Neural progenitor cell (in vitro differentiated cells): Measurements from ENCODE around the gene SYT17. TPM values are rescaled to one million over a fixed set of nuclear protein-coding genes. Genes with fewer than 3 reads are reported as not detected.

ENCODE experiments used
- DNase-seq: peaks from one replicate; pipeline ENCODE4 v3.0.0-alpha.2; 2016; ENCODE audit warnings: low spot score
- H2AFZ ChIP-seq: fragments of 200-600 bp; sonication (generic); replicated peaks from 2 replicates; pipeline ENCODE4 v1.6.1; 2016; ENCODE audit warnings: antibody characterized with exemption
- H3F3A ChIP-seq: fragments of 200-600 bp; sonication (generic); 2 replicates; pipeline ENCODE4 v1.6.1; 2016; ENCODE audit warnings: antibody characterized with exemption, low read depth
- H3K27ac ChIP-seq: fragments of 200-600 bp; sonication (generic); 2 replicates; pipeline ENCODE4 v1.5.1; 2016; ENCODE audit warnings: mild to moderate bottlenecking
- H3K27me3 ChIP-seq: fragments of 200-600 bp; sonication (generic); 2 replicates; pipeline ENCODE4 v1.6.1; 2016; ENCODE audit warnings: mild to moderate bottlenecking, moderate library complexity
- H3K36me3 ChIP-seq: fragments of 200-600 bp; sonication (generic); 2 replicates; pipeline ENCODE4 v1.5.1; 2016
- H3K4me1 ChIP-seq: fragments of 200-600 bp; sonication (generic); 2 replicates; pipeline ENCODE4 v1.6.1; 2016; ENCODE audit warnings: mixed run types
- H3K4me2 ChIP-seq: fragments of 200-600 bp; sonication (generic); 2 replicates; pipeline ENCODE4 v1.6.1; 2016
- H3K4me3 ChIP-seq: fragments of 200-600 bp; sonication (generic); 2 replicates; pipeline ENCODE4 v1.5.1; 2016
- H3K79me2 ChIP-seq: fragments of 200-600 bp; sonication (generic); 2 replicates; pipeline ENCODE4 v1.6.1; 2016; ENCODE audit warnings: low read depth
- H3K9ac ChIP-seq: fragments of 200-600 bp; sonication (generic); 2 replicates; pipeline ENCODE4 v1.6.1; 2016
- H3K9me3 ChIP-seq: fragments of 200-600 bp; sonication (generic); 2 replicates; pipeline ENCODE4 v1.5.1; 2016; ENCODE audit warnings: low read depth
- H4K20me1 ChIP-seq: fragments of 200-600 bp; sonication (generic); 2 replicates; pipeline ENCODE4 v1.6.1; 2016; ENCODE audit warnings: low read depth
- H3K27ac Mint-ChIP-seq: 3 replicates; pipeline ENCODE4 v1.8.0; 2021; ENCODE audit warnings: mixed read lengths
- H3K27me3 Mint-ChIP-seq: 2 replicates; pipeline ENCODE4 v1.8.0; 2022; ENCODE audit warnings: low read depth, mild to moderate bottlenecking, inconsistent platforms, moderate library complexity, mixed read lengths; ENCODE audit not compliant: insufficient read depth
- H3K36me3 Mint-ChIP-seq: 3 replicates; pipeline ENCODE4 v1.8.0; 2021; ENCODE audit warnings: mixed read lengths
- H3K4me1 Mint-ChIP-seq: 3 replicates; pipeline ENCODE4 v1.8.0; 2021; ENCODE audit warnings: mixed read lengths
- H3K4me3 Mint-ChIP-seq: 3 replicates; pipeline ENCODE4 v1.8.0; 2021; ENCODE audit warnings: mild to moderate bottlenecking, moderate library complexity, mixed read lengths
- H3K9me3 Mint-ChIP-seq: 3 replicates; pipeline ENCODE4 v1.8.0; 2020; ENCODE audit warnings: mixed read lengths
- EZH2 ChIP-seq: fragments of 200-600 bp; sonication (generic); IDR thresholded peaks from 2 replicates; pipeline ENCODE4 v1.6.1; 2017; ENCODE audit warnings: antibody characterized with exemption, mild to moderate bottlenecking, moderate library complexity
- EZH2phosphoT487 ChIP-seq: fragments of 200-600 bp; sonication (generic); IDR thresholded peaks from 2 replicates; pipeline ENCODE4 v1.6.1; 2017; ENCODE audit warnings: antibody characterized with exemption
- total RNA-seq: library from RNA; depleted of rRNA; stranded (reverse); fragments of >200 nt; gene quantifications from 2 replicates; pipeline ENCODE4 v1.2.3, GENCODE V29; 2015; ENCODE audit warnings: low replicate concordance
- TF ChIP-seq, protein P1 (sequence below): fragments of 200-600 bp; sonication (generic); IDR thresholded peaks from 2 replicates; pipeline ENCODE4 v1.5.1; 2017; ENCODE audit warnings: antibody characterized with exemption, mild to moderate bottlenecking

SYT17 gene
- total RNA-seq, 1 donor from 2014 or later = 7.2 TPM

DNA sequence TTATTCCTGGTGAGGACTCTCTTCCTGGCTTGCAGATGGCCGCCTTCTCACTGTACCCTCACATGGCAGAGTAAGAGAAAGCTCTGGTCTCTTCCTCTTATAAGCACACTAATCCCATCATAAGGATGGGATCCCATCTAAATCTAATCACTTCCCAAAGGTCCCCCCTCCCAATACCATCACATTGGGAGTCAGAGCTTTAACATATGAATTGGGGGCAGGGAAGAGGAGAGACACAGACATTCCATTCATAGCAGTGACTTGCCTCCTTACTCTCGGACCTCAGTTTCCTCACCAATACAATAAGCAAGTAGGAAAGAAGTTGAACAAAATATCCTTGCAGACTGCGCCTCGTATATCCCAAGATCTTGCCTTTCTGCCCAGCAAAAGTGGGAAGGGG is 119.2 kb downstream of the SYT17 start:
- Mint-ChIP-seq H3K27ac (peak overlapping the region; percentile 66), H3K9me3 (no peaks in the 10 kb centered on the region), H3K4me3 (no peak overlapping the region), H3K4me1 (peaks cover 77% of the 10 kb centered on the region), H3K27me3 (peaks cover 13% of the 10 kb centered on the region), H3K36me3 (no peaks in the 10 kb centered on the region)
- no peak overlapping the region for H2AFZ ChIP-seq
- no peak overlapping the region for H3K27ac ChIP-seq
- no peaks in the 10 kb centered on the region for H3K27me3 ChIP-seq
- H3K9me3 ChIP-seq = no peaks in the 10 kb centered on the region
- no peak overlapping the region for H3K9ac ChIP-seq
- H3K36me3 ChIP-seq = no peaks in the 10 kb centered on the region
- H3F3A ChIP-seq = peaks cover 44% of the 10 kb centered on the region
- TF ChIP-seq EZH2phosphoT487 (no peak), EZH2 (no peak)
- TF ChIP-seq, protein P1, sequence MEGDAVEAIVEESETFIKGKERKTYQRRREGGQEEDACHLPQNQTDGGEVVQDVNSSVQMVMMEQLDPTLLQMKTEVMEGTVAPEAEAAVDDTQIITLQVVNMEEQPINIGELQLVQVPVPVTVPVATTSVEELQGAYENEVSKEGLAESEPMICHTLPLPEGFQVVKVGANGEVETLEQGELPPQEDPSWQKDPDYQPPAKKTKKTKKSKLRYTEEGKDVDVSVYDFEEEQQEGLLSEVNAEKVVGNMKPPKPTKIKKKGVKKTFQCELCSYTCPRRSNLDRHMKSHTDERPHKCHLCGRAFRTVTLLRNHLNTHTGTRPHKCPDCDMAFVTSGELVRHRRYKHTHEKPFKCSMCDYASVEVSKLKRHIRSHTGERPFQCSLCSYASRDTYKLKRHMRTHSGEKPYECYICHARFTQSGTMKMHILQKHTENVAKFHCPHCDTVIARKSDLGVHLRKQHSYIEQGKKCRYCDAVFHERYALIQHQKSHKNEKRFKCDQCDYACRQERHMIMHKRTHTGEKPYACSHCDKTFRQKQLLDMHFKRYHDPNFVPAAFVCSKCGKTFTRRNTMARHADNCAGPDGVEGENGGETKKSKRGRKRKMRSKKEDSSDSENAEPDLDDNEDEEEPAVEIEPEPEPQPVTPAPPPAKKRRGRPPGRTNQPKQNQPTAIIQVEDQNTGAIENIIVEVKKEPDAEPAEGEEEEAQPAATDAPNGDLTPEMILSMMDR = no peak
- H3K79me2 ChIP-seq = no peaks in the 10 kb centered on the region
- H4K20me1 ChIP-seq = no peaks in the 10 kb centered on the region
- H3K4me1 ChIP-seq = peaks cover 56% of the 10 kb centered on the region
- DNase-seq = no peak
- no peak overlapping the region for H3K4me2 ChIP-seq
- no peak overlapping the region for H3K4me3 ChIP-seq

GRCh38 chr16:19288872-19289799 is 121.1 kb downstream of the SYT17 start:
- H3K27me3 Mint-ChIP-seq = peaks cover 13% of the 10 kb centered on the region
- DNase-seq = peak; percentile 36
- no peaks in the 10 kb centered on the region for H3K9me3 Mint-ChIP-seq
- Histone ChIP-seq H3K4me2 (peak overlapping the region; percentile 76), H3K4me1 (peaks cover 75% of the 10 kb centered on the region), H3K79me2 (no peaks in the 10 kb centered on the region), H3K27me3 (no peaks in the 10 kb centered on the region), H4K20me1 (no peaks in the 10 kb centered on the region), H3K36me3 (no peaks in the 10 kb centered on the region), H3K9me3 (no peaks in the 10 kb centered on the region), H3K9ac (no peak overlapping the region), H3F3A (peaks cover 59% of the 10 kb centered on the region), H2AFZ (no peak overlapping the region), H3K27ac (peak overlapping the region; percentile 75), H3K4me3 (no peak overlapping the region)
- H3K27ac Mint-ChIP-seq = peak overlapping the region; percentile 96
- peaks cover 85% of the 10 kb centered on the region for H3K4me1 Mint-ChIP-seq
- peak overlapping the region; percentile 67 for H3K4me3 Mint-ChIP-seq
- TF ChIP-seq EZH2phosphoT487 (no peak), EZH2 (no peak)
- TF ChIP-seq, protein P1 = no peak
- no peaks in the 10 kb centered on the region for H3K36me3 Mint-ChIP-seq

- H3K4me1 ChIP-seq = peaks cover 80% of the 10 kb centered on the region
- H3K27me3 ChIP-seq = no peaks in the 10 kb centered on the region
- TF ChIP-seq EZH2phosphoT487 (no peak), EZH2 (no peak)
- TF ChIP-seq, protein P1 = no peak
- H3K36me3 ChIP-seq = no peaks in the 10 kb centered on the region
- H3F3A ChIP-seq = peaks cover 59% of the 10 kb centered on the region
- Mint-ChIP-seq H3K4me1 (peaks cover 88% of the 10 kb centered on the region), H3K36me3 (peaks cover 1% of the 10 kb centered on the region), H3K27ac (peak overlapping the region; percentile 96), H3K9me3 (no peaks in the 10 kb centered on the region), H3K27me3 (peaks cover 15% of the 10 kb centered on the region), H3K4me3 (peak overlapping the region; percentile 63)
- H3K4me3 ChIP-seq = peak overlapping the region; percentile 7
- H3K27ac ChIP-seq = peak overlapping the region; percentile 89
- H3K79me2 ChIP-seq = no peaks in the 10 kb centered on the region
- DNase-seq = peak; percentile 83
- H2AFZ ChIP-seq = no peak overlapping the region
- no peak overlapping the region for H3K9ac ChIP-seq
- H3K4me2 ChIP-seq = peak overlapping the region; percentile 76
- no peaks in the 10 kb centered on the region for H3K9me3 ChIP-seq
- H4K20me1 ChIP-seq = no peaks in the 10 kb centered on the region
Observed at GRCh38 chr16:19289811-19290485, 121.9 kb downstream of the SYT17 start.
